IPS-11a (cell line): Measurements from ENCODE around the gene TMEM132A.
"Not testable (repeated sequence)": the region's sequence is repeated elsewhere in the genome, so short reads cannot be mapped to it uniquely, and the experiment has no call there.

ENCODE experiments used
- H3K4me3 ChIP-seq: one replicate; pipeline ENCODE4 v1.5.1; 2013; ENCODE audit warnings: low read depth, low read length, control low read depth

The TMEM132A gene

DNA sequence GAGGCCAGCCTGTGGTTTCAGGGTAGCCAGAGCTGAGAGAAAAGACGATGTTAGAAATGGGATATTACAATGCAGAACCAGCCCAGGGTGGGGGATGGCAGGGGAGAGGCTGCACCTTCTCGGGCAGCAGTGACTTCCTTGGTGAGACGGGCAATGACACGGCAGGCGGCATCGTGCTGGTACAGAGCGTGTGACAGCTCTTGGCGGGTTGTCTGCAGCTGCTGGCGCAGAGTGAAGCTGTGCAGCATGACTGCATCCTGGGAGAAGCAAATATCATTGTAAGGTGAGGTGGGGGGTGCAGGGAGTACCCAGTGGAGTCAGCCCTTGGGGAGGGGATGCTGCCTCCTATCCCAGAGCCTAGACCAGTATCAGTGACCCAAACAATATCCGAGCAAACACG is 21.6 kb upstream of the TMEM132A start:
- H3K4me3 ChIP-seq = no peak overlapping the region

DNA sequence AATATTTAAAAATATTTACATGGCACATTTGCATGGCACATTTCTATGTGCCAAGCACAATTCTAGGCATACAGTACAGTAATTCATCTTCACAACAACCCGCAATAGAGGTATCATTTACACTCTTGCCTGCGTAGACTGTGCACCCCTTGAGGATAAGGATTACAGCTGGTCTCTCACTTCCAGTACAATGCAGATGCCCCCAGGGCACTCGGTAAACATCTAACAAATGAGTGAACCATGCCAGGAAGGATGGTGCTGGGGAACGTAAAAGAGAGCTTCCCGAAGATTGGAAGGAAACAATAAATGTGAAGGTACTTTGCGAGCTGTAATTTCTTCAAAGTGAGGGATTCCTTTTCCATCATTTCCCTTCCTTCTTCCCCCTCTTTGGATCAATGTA is 19.2 kb upstream of the TMEM132A start:
- H3K4me3 ChIP-seq = peak overlapping the region; percentile 74

- H3K4me3 ChIP-seq = peak overlapping the region; percentile 74
Measured at GRCh38 chr11:60905551-60906113, 18.6 kb upstream of the TMEM132A start.

GRCh38 chr11:60906132-60906972 is 17.9 kb upstream of the TMEM132A start, which contains the start of gene PRPF19:
Gene PRPF19 (minus strand): TSS chr11:60906585. CDS start chr11:60906382, 203 bp downstream.
- H3K4me3 ChIP-seq = peak within 1 kb of the TSS; percentile 74

- H3K4me3 ChIP-seq = no peak overlapping the region
Measured at GRCh38 chr11:60908803-60909202, 15.5 kb upstream of the TMEM132A start.

DNA sequence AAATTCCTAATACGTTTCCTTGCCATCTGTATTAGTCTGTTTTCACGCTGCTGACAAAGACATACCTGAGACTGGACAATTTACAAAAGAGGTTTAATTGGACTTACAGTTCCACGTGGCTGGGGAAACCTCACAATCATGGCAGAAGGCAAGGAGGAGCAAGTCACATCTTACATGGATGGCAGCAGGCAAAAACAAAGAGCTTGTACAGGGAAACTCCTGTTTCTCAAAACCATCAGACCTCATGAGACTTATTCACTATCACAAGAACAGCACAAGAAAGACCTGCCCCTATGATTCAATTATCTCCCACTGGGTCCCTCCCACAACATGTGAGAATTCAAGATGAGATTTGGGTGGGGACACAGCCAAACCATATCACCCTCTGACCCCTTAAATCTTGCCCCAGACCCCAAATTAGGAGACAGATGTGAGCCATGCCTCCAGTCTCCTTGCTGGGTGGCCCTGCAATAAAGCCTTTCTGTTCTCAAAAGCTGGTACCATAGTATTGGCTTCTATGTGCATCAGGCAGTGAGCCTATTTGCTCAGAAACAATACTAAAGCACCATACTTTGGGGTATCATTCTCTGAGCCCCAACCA is 14.5 kb upstream of the TMEM132A start:
- not testable (repeated sequence) for H3K4me3 ChIP-seq

GRCh38 chr11:60910281-60910687 is 14.0 kb upstream of the TMEM132A start:
- no peak overlapping the region for H3K4me3 ChIP-seq

DNA sequence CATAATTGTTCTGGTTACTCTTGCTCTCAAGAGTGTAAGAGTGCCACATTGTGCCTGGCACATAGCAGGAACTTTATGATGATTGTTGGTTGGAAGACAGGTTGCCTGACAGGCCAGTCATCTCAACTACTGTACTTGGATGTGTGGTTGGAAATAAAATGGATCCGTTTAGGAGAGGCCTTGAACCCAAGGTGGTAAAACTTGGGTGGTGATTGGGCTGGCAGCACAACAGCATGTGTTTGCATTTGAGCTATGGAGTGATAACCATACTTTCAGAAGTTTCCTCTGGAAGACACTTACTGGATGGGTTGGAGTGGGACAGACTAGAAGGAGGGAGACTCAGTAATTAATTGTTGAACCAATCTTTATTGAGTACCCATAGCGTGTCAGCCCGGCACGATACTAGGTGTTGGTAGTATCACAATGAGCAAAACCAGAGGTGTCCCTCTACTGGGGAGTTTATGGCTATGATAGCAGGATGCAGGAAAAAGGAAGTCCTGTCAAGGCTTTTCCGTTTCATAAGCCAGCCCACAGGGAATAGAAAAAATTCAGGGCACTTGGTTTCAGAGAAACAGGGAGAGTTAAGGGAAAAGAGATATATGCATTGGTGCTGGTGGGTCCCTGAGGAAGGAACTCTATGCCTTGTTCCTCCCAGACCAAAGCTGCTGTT is 13.4 kb upstream of the TMEM132A start:
- H3K4me3 ChIP-seq = no peak overlapping the region

DNA sequence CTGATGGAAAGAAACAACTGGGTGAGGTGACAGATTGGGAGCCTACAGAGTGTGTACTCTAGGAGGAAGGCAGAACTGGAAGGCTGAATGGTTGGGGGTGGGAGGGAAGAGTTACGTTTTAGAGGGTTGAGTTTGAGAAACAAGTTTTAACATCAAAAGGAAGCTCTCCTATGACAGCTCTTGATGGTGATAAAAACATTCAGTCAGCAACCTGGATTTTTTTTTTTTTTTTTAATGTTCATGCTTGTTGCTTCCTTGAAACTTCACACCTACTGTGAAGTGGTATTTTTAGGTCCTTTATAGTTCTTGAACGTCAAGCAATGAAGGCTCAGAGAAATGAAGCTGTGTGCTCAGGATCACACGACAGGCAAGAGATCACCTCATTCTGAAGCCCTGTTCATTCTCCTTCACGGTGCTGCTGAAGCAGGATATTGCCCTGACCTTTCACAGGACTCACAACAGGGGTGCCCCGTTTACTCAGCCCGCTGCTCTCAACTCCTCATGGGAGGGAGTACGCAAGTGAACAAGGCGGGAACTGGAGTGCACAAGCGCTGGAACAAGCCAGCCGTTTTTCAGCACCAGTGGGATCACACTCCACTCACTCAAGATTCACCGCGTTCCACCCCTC is 11.9 kb upstream of the TMEM132A start:
- no peak overlapping the region for H3K4me3 ChIP-seq

GRCh38 chr11:60912851-60913528 is 11.3 kb upstream of the TMEM132A start:
- no peak overlapping the region for H3K4me3 ChIP-seq

- H3K4me3 ChIP-seq = peak within 1 kb of the TSS; percentile 55
Measured at GRCh38 chr11:60913793-60914632, 10.2 kb upstream of the TMEM132A start, which contains the start of gene TMEM109. Gene TMEM109 (plus strand): TSS chr11:60914158. CDS start chr11:60919694, 5,536 bp downstream.

GRCh38 chr11:60914633-60915247 is 9.5 kb upstream of the TMEM132A start:
- H3K4me3 ChIP-seq = peak overlapping the region; percentile 55

DNA sequence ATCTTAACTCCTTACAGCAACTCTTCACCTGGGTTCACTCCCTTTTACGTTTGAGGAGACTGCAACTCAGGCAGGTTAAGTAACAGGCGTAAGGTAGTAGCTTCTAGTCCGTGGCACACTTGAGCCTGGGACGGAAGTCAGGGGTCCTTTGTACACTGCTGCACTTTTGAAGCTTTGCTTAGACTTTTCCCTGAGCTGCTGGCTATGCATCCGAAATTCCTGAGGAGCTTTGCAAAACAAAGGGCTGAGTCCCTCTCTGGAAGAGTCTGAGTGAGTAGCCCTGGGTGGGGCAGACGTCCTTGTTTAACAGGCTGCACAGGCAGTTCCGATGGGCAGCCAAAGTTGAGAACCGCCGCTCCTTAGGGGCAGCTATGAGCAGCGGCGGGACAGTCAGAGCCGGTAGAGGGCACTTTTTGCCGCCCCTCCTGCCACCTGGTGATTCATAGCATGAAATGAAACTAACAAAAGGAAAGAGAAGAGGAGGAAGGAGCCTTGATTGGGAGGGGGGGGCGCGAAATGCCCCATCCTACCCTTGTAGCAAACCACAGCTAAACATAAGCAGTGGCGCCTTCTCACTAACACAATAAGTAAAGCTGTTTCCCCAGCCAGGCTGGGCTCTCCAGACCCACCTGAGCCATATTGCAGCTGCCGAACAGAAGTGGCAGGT is 8.9 kb upstream of the TMEM132A start:
- H3K4me3 ChIP-seq = no peak overlapping the region

- no peak overlapping the region for H3K4me3 ChIP-seq
Measured at GRCh38 chr11:60916669-60917206, 7.5 kb upstream of the TMEM132A start.

DNA sequence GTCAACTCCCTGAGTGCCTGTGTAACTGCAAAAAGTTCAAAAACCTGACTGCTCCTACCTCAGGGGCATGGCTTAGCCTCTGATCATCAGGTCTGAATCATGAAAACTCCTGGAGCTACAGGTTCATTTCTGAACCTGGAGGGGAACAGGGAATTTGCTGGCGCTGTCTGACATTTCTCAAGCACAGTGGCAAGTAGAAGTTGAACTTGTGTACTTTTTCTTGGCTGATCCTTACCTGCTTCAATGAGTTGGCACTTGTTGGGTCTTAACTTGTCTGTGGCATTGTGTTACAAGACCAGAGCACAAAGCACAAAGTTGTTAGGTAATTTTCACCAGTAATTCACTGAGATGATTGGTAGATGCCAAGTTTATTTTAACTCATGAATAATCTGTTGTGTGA is 7.0 kb upstream of the TMEM132A start:
- H3K4me3 ChIP-seq = no peak overlapping the region

- H3K4me3 ChIP-seq = no peak overlapping the region
Measured at GRCh38 chr11:60918251-60918938, 5.9 kb upstream of the TMEM132A start.

- H3K4me3 ChIP-seq = no peak overlapping the region
Measured at GRCh38 chr11:60918939-60919265, 5.4 kb upstream of the TMEM132A start.

DNA sequence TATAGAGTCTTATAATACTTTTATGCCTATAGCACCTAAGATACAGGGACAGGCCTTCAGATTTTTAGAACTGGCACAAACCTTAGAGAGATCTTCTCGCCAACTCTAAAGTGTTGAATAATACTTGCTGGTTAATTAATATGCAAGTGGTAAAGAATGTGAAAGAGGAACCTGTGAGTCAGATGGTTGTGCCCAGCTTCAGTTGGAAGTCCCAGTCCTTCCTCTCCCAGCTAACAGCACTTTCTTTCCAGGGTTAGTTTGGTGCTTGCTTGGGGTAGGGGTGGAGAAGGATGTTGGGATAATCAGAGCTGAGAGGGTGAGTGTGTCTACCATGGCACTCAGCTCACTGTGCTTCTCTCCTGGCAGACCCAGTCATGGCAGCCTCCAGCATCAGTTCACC is 4.9 kb upstream of the TMEM132A start:
- no peak overlapping the region for H3K4me3 ChIP-seq
